Rectal smooth muscle tissue (tissue), 1 donor: ENCODE data around the gene FLNA.

ENCODE experiments used
- H3K27ac ChIP-seq: one replicate; pipeline ENCODE4 v1.7.0; 2013; ENCODE audit warnings: low read depth, low read length, inconsistent platforms
- H3K27me3 ChIP-seq: one replicate; pipeline ENCODE4 v1.7.0; 2013; ENCODE audit warnings: low read length; ENCODE audit not compliant: control insufficient read depth, insufficient read depth
- H3K36me3 ChIP-seq: one replicate; pipeline ENCODE4 v1.7.0; 2013; ENCODE audit warnings: low read length; ENCODE audit not compliant: control insufficient read depth, insufficient read depth
- H3K4me1 ChIP-seq: one replicate; pipeline ENCODE4 v1.7.0; 2013; ENCODE audit warnings: low read length; ENCODE audit not compliant: control insufficient read depth, insufficient read depth
- H3K4me3 ChIP-seq: one replicate; pipeline ENCODE4 v1.7.0; 2013; ENCODE audit warnings: low read length
- H3K9ac ChIP-seq: one replicate; pipeline ENCODE4 v1.7.0; 2013; ENCODE audit warnings: low read length

FLNA gene

GRCh38 chrX:154369449-154370299, 4.8 kb downstream of the FLNA start:
- peak overlapping the region; percentile 77 for H3K4me3 ChIP-seq
- H3K27ac ChIP-seq, result peak overlapping the region; percentile 98
- H3K27me3 ChIP-seq, result peaks cover 5% of the 10 kb centered on the region
- H3K4me1 ChIP-seq, result peaks cover 15% of the 10 kb centered on the region
- peaks cover 19% of the 10 kb centered on the region for H3K36me3 ChIP-seq
- peak overlapping the region; percentile 60 for H3K9ac ChIP-seq

- H3K4me1 ChIP-seq, result peaks cover 15% of the 10 kb centered on the region
These were observed 5.6 kb downstream of the FLNA start for GRCh38 chrX:154368630-154369448.

GRCh38 chrX:154367474-154368308, 6.7 kb downstream of the FLNA start:
- peak overlapping the region; percentile 98 for H3K27ac ChIP-seq
- H3K36me3 ChIP-seq, result peaks cover 33% of the 10 kb centered on the region
- H3K4me1 ChIP-seq, result peaks cover 19% of the 10 kb centered on the region
- peak overlapping the region; percentile 47 for H3K4me3 ChIP-seq
- no peak overlapping the region for H3K9ac ChIP-seq
- peaks cover 5% of the 10 kb centered on the region for H3K27me3 ChIP-seq

More at GRCh38 chrX:154368630-154369448, 5.6 kb downstream of the FLNA start:
- peak overlapping the region; percentile 98 for H3K27ac ChIP-seq
- H3K9ac ChIP-seq, result peak overlapping the region; percentile 41
- peaks cover 27% of the 10 kb centered on the region for H3K36me3 ChIP-seq
- peaks cover 5% of the 10 kb centered on the region for H3K27me3 ChIP-seq
- H3K4me3 ChIP-seq, result peak overlapping the region; percentile 71

GRCh38 chrX:154366666-154367055, 7.8 kb downstream of the FLNA start:
- Histone ChIP-seq H3K4me1 (peaks cover 19% of the 10 kb centered on the region), H3K9ac (no peak overlapping the region), H3K27me3 (peaks cover 3% of the 10 kb centered on the region), H3K36me3 (peaks cover 42% of the 10 kb centered on the region), H3K4me3 (peak overlapping the region; percentile 24), H3K27ac (peak overlapping the region; percentile 98)

GRCh38 chrX:154365997-154366665, 8.3 kb downstream of the FLNA start:
- peak overlapping the region; percentile 98 for H3K27ac ChIP-seq
- peak overlapping the region; percentile 24 for H3K4me3 ChIP-seq
- H3K36me3 ChIP-seq, result peaks cover 45% of the 10 kb centered on the region
- peaks cover 3% of the 10 kb centered on the region for H3K27me3 ChIP-seq
- H3K4me1 ChIP-seq, result peaks cover 19% of the 10 kb centered on the region
- H3K9ac ChIP-seq, result no peak overlapping the region

GRCh38 chrX:154365052-154365600, 9.3 kb downstream of the FLNA start:
- peaks cover 45% of the 10 kb centered on the region for H3K36me3 ChIP-seq
- H3K27me3 ChIP-seq, result peaks cover 3% of the 10 kb centered on the region
- peak overlapping the region; percentile 98 for H3K27ac ChIP-seq
- H3K9ac ChIP-seq, result no peak overlapping the region
- H3K4me1 ChIP-seq, result peaks cover 19% of the 10 kb centered on the region
- no peak overlapping the region for H3K4me3 ChIP-seq

- no peak overlapping the region for H3K4me3 ChIP-seq
- no peaks in the 10 kb centered on the region for H3K27me3 ChIP-seq
- peaks cover 43% of the 10 kb centered on the region for H3K36me3 ChIP-seq
- H3K4me1 ChIP-seq, result peaks cover 19% of the 10 kb centered on the region
- H3K27ac ChIP-seq, result peak overlapping the region; percentile 62
- H3K9ac ChIP-seq, result no peak overlapping the region
These were observed 10.6 kb downstream of the FLNA start for GRCh38 chrX:154363706-154364439.

GRCh38 chrX:154362085-154362742, 12.2 kb downstream of the FLNA start:
- Histone ChIP-seq H3K4me3 (no peak overlapping the region), H3K36me3 (peaks cover 58% of the 10 kb centered on the region), H3K27me3 (no peaks in the 10 kb centered on the region), H3K4me1 (peaks cover 14% of the 10 kb centered on the region), H3K27ac (peak overlapping the region; percentile 72), H3K9ac (no peak overlapping the region)

GRCh38 chrX:154360155-154360713, 14.2 kb downstream of the FLNA start:
- Histone ChIP-seq H3K4me1 (peaks cover 4% of the 10 kb centered on the region), H3K9ac (no peak overlapping the region), H3K27me3 (no peaks in the 10 kb centered on the region), H3K4me3 (no peak overlapping the region), H3K27ac (peak overlapping the region; percentile 64), H3K36me3 (peaks cover 50% of the 10 kb centered on the region)

- H3K27me3 ChIP-seq, result no peaks in the 10 kb centered on the region
- no peak overlapping the region for H3K9ac ChIP-seq
- peaks cover 52% of the 10 kb centered on the region for H3K36me3 ChIP-seq
- H3K4me3 ChIP-seq, result no peak overlapping the region
- H3K4me1 ChIP-seq, result peaks cover 4% of the 10 kb centered on the region
- peak overlapping the region; percentile 64 for H3K27ac ChIP-seq
These were observed 14.9 kb downstream of the FLNA start for GRCh38 chrX:154359362-154360154.
